8988T (cell line): ENCODE results near the gene TULP1.

Experiments
- DNase-seq: peaks from one replicate; pipeline ENCODE4 v3.0.0; 2011

Gene TULP1

GRCh38 chr6:35454391-35455110, 58.1 kb downstream of the TULP1 start:
- DNase-seq = no peak

- DNase-seq = no peak
These were observed 59.5 kb downstream of the TULP1 start for GRCh38 chr6:35453236-35453635.

GRCh38 chr6:35452183-35453090, 60.3 kb downstream of the TULP1 start, which contains the start of gene FANCE:
FANCE (plus strand) TSS chr6:35452338; CDS start chr6:35452546, 208 bp downstream.
- peak; percentile 83 for DNase-seq

- no peak for DNase-seq
These were observed 61.1 kb downstream of the TULP1 start for GRCh38 chr6:35451354-35452182.

DNA sequence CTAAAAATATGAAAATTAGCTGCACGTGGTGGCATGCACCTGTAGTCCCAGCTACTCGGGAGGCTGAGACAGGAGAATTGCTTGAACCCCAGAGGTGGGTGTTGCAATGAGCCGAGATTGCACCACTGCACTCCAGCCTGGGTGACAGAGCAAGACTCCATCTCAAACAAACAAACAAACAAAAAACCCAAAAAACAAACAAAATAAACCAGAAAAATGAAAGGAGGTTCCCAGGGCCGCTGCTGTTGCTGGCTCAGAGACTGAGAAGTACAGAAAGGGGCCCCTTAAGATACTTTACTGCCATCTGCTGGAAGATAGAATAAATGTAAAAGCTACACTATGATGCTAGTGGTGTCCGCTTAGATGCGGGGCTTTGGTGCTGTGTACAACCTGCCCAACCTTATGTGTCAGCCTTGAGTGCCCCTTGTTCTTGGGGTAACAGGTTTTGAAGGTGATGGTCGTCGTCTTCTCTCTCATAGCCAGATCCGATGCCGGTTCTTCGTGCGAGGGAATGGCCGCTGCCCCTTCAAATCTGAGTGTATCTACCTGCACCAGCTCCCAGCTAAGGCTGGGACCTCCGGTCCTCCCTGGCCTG, 63.3 kb downstream of the TULP1 start:
- DNase-seq = peak; percentile 72

DNA sequence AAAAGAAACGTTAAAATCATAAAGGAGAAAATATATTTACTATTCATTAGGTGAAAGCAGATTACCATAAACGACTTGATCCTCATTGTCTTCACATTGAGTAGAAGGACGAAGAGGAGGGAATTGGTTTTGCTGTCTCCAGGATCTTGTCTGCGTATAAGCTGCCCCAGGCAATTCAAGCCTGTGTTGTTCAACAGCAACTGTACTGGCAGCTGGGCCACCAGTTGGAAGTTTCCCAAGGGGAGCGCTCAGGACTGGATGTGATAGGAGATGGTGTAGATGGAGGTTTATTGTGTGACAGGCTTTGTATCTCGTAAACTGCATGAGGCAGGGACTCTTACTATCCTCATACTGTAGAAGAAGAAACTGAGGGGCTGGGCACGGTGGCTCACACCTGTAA, 64.5 kb downstream of the TULP1 start:
- DNase-seq = no peak
